NCI-H2081 treated with DMSO at 0.1 percent for 48 hours (cell line): ENCODE results near the gene MAST4.

Experiments used
- DNase-seq: peaks from one replicate; lab custom pipeline; 2025; lab: John Stamatoyannopoulos, UW

Gene MAST4

DNA sequence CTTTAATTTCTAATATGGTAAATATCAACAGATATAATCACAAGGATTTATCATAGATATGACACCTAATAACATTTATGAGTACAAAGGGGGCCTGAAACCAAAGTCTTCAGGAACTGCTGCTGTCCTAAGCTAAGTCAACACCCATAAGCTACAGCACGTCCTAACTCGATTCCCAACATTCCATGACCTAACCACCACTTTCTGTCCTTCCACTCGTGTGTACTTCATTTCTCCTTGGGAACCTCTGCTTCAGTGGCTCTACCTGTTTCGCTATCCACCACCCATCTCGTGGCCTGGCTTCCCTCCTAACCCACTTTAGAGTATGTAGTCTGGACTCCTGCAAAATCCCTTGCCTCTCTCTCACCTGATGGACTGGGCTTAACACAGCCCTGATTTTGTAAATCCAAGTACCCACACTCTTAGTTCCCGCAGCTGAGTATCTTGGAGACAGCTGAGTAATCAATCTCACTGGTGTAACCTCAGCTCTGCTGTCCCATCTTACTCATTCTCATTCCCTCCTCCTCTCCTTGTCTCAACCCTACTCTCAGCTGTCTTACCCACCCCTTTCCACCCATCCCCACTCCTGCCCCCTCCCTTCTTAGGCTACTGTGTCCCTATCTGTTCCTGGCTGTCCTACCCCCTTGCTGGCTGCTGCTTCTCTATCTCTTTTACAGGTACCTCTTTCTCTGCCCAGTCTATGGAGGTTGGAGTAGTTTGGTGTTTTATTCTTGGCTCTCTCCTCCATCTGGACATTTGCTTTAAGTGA lies 101.8 kb downstream of the MAST4 start:
- DNase-seq, result no peak

DNA sequence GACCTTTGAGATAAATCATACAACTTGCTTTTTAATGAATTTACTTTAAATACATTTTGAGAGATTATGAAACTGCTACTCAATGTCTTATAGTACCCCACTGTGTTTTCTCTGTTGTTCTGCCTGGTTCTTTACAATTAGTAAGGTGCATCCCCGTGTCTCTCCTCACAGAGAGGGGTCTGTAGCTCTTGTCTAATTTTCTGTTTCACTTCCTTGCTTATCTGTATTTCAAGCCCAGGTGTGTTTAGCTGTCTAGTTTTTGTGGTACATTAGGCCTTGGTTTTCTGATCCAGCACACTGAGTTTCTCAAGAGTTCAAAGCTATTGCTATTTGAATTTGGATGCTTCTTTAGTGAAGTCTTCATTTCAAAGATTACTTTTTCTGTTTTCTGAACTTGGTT lies 105.1 kb downstream of the MAST4 start:
- no peak for DNase-seq

DNA sequence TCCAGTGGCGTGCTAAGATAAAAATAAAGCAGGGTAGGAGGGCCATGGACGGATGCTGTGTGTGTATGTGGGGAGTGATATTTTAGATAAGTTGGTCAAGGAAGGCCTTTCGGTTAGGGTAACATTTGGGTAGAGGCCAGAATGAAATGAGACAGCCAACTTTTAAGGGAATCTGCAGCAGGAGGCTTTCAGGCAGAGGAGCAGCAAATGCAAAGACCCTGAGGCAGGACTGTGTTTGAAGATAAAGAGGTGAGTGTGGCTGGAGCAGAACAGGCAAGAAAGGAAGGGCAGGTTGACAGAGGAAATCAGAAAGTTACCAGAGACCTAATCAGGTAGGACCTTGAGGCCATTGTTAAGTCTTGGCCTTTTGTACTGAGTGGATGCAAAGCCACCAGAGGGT lies 106.2 kb downstream of the MAST4 start:
- no peak for DNase-seq

DNA sequence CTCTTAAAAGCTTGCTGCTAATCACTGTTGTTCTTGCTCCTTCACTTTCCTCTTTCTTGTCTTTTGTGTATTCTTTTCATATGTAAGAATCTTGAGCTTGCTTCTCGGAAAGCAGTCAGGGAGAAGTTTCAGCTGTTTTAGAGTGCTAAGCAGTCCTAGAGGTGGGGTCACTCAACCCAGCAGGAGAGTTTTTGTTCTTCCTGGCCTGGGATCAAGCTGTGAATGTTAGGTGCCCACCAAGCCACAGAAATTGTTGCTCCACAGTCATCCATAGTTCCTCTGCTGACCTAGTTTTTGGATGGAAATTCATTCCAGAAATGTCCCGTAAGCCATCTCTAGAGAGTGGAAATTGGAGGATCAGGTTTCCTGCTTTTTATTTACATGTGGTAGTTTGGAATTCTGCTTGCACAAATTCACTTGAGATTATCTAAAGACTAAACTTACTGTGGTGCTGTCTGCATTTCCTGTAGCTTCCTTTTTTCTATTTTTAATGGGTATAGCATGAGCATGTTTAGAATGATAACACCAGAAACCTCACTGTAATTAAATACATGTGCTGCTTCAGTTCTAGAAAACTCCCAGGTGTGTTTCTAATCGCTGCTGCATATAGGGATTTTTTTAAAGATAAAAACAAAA lies 108.7 kb downstream of the MAST4 start:
- no peak for DNase-seq

- DNase-seq, result no peak
These were observed 112.2 kb downstream of the MAST4 start for GRCh38 chr5:66708368-66708767.

- DNase-seq, result no peak
These were observed 114.4 kb downstream of the MAST4 start for GRCh38 chr5:66710557-66711088.

DNA sequence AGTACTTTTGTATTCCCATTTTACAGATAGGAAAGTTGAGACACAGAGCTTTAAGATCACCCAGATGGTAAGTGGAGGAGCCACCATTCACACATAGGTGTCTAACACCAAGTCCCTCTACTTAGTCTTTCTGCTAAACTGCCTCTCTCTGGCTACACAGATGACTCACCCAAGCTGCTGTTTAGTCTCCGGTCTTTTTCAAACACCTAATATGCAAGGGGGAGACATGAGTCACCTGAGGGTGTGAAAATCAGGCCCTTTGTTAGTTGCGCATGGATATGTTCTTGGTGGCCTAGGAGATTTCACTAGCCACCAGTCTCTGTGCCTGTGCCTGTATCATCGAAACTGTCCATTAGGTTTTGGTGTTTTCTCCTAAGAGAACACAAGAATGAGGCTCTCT lies 117.8 kb downstream of the MAST4 start:
- no peak for DNase-seq

GRCh38 chr5:66717455-66718373 lies 121.5 kb downstream of the MAST4 start:
- DNase-seq, result no peak

DNA sequence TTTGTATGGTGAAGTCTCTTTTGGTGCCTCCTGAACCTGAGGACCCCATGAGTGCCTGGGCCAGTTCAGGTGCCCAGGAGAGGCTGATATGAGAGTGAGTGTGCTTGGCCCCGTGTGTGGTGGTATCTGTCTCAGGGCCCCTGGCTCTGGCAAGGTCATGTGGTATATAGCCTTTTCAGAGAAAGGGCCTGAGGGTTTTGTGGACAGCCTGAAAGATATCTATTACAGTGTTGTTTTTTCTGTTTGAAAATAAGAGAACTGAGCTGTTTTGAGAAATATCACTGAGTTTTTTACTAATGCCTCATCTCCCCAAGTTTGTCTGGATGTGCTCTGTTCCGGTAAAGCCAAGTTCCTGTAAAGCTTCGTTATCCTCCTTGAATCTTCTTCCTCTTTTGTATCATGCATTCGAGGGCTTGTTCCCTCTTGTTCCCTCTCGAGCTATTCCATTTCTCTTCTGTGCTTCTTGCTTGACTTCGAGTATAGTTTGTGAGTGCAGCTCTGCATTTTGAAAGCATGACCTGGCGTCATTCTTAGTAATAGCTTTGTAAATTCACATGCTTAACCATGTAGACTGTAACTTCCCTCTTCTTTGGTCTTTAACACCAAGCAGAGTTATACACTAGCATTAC lies 122.3 kb downstream of the MAST4 start:
- DNase-seq, result no peak

DNA sequence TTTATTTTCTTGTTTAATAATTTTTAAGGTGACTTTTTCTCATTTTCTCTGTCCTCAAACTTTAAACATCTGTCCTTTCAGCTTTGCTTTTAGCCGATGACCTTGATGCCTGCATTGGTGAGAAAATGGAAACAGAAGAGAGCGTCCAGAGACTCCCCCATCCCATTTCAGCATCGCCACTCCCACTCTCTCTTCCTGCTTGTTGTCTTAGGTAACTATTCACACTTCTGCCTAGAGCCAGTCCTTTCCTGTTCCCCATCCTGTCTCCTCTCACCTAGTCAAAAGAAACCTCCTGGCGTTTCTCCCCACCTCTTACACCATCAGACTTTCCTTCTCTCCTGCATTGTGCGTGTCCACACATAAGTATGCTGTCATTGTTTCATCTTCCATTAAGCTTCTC lies 124.6 kb downstream of the MAST4 start:
- no peak for DNase-seq

GRCh38 chr5:66722686-66723085 lies 126.5 kb downstream of the MAST4 start:
- DNase-seq, result no peak

DNA sequence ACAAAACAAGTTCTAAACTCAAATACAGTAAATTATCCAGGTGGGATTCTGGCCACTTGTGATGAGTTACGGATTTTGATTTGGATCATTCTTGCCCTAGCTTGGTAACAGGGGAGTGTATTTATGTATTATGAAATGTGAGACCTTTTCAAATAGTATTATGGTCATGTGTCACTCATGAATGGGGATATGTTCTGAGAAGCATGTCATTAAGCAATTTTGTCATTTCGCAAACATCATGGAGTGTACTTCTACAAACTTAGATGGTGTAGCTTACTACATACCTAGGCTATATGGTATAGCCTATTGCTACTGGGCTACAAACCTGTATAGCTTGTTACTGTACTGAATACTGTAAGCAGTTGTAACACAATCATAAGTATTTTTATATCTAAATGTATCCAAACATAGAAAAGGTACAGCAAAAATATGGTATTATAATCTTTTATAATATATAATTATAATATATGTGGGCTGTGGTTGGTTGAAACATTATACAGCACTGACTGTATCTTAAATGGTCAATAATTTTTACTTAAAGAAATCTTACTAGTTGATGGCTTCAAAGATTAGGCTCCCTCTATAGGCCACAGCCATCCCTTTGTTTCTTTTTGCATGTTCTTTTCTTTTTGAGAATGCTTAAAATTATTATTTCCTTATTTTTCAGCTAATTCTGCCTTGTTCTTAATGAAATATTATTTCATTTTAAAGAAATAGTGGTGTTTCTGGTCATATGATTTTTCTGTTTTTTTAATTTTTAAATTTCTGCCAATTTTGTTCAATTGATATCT lies 128.4 kb downstream of the MAST4 start:
- DNase-seq, result no peak

DNA sequence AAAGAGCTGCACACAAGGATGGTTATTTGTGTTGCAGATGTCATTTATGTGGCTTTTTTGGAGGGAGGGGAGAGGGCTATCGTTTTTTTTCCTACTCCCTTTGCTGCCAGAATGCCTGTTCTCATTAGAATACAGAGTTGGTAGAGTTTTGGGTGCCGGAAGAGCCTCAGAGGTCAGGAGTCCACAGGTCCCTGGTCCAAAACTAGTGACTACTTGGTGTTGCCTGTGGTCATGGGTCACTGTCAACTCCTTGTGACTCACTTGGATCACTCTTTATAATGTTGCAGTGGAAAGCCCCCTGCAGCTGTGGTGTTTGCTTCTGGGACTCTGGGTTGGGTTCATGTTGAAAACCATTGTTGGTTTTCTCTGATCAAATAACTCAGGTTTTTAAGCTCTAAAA lies 131.4 kb downstream of the MAST4 start:
- DNase-seq, result no peak

DNA sequence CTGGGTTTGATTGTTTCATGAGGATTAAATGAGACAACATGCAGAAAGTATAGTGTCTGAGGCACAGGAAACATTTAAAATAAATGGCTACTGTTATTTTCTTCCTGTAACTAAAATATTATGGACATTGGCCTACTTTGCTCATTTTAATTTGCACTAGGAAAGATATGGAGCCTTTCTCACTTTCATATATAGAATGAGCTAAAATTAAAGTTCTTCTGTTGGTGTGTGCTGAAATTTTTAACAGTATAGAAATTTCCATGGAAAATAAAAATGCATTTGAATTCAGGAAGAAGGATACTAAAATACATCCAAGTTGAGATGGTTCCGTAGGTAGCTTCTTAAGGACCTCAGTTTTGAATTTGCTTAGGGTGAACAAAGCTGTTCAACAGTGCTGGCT lies 131.9 kb downstream of the MAST4 start:
- no peak for DNase-seq

DNA sequence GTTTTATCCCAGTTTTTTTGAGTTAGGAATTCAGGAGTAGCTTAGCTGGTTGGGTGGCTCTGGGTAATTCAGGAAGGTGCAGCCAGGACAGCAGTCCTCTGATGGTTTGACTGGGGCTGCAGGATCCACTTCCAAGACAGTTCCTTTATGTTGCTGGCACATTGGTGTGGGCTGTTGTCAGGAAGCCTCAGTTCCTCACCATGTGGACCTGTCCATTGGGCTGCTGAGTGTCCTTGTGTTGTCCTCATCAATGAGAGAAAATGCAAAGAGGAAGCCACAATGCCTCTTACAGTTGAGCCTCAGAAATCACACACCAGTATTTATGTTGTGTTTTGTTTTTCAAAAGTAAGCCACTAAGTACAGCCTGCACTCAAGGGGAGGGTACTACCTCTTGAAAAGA lies 140.9 kb downstream of the MAST4 start:
- no peak for DNase-seq

- DNase-seq, result no peak
These were observed 141.9 kb downstream of the MAST4 start for GRCh38 chr5:66738136-66738535.

DNA sequence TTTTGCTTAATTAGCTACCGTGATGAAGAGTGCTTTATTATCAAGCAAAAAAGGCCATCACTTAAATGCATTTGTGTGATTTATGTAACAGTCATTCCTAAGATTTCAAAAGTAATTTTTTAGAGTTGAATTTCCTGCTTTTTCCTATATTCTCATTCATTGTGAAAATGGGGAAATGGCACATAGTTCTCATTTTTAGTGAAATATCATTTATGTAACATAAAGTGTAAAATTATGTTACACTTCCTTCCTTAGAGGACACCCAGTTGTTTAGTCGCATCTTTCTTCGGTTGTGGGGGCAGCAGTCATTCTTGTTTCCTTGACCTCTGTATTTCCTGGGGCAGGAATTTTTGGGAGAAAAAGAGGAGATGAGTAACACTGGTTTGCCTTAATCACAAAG lies 142.8 kb downstream of the MAST4 start:
- no peak for DNase-seq

DNA sequence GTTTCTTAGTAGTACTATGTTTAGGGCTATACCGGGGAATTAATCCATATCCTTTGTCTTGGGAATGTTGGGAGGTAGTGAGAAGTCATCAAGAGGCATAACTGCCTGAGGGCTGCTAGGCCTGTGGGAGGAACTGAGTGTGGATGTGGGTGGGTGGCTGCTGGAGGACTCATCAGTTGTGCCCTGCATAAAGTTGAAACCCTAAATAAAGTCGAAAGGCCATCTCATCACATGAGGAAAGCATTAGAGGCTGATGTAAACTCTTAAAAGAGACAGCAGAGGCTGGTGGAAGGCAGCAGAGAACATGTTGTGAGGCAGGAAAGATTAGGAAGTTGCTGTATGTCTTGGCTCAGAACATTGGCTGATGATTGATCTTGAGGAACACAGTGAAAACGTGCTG lies 143.8 kb downstream of the MAST4 start:
- DNase-seq, result no peak

- no peak for DNase-seq
These were observed 145.2 kb downstream of the MAST4 start for GRCh38 chr5:66741394-66741793.

DNA sequence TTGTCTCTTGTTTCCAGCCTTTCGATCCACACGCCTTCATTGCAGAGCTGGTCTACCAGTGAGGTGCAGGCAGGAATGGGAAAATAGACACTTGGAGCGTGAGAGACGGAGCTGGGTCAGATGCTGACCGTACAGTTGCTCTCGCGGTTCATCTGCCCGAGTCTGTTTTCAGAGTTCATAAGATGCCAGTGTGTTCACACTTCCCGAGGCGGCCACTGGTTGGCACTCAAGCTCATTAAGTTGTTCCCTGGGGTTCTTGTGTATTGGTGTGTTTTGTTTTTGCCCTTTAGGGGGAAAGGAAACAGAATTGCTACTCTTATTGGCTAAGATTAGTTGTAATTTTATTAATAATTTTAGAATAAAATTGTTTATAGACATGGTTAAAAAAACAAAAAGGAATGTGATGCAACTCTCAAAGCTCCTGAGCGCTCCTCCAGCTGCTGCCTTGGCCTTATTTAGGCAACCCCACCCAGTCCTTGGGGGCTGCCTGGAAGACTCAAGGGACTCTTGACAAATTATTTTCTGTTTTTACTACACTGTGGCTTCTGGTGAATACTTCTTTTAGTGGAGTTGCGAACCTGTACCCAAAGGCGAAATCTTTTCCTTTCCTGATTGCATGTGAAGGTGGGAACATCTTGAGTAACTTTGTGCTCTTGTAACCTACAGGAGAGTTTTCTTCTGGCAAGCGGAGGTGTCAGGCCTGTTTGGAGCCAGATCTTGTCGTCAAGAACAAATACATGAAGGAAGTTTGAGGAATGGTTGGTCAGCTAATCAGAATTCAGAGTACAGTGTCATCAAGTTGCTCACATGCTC lies 146.1 kb downstream of the MAST4 start:
- no peak for DNase-seq

DNA sequence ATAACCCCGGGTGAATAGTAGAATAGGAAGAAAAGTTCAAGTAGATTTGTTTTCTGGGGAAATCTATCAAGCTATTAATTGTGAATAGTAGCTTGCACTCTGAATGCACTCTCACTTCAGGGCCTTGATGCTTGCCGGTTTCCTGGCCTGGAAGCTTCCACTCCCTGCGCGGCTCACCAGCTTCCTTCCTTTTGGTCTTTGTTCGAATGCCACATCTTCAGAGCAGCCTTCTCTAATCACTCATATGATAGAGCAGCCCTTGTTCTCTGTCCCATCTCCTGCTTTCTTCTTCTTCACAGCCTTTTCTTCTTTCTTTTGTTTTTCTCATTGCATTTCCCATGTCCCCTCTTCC lies 146.7 kb downstream of the MAST4 start:
- DNase-seq, result no peak
